Activated CD4-positive, alpha-beta T cell treated with anti-CD3 and anti-CD28 coated beads, Interleukin-2, amount 10 ng/mL, durations not matched to agents 24 days and 14 days (primary cell): Measurements from ENCODE around the gene AP2A1. TPM values are rescaled to one million over a fixed set of nuclear protein-coding genes. Genes with fewer than 3 reads are reported as not detected.
"Not testable (repeated sequence)": the region's sequence is repeated elsewhere in the genome, so short reads cannot be mapped to it uniquely, and the experiment has no call there.

ENCODE experiments used
- DNase-seq: peaks from one replicate; pipeline ENCODE4 v3.0.0; 2022
- H3K27ac Mint-ChIP-seq: one replicate; pipeline ENCODE4 v1.8.0; 2022; ENCODE audit warnings: mild to moderate bottlenecking, mixed read lengths
- H3K27me3 Mint-ChIP-seq: one replicate; pipeline ENCODE4 v1.8.0; 2022; ENCODE audit warnings: mixed read lengths
- H3K36me3 Mint-ChIP-seq: one replicate; pipeline ENCODE4 v1.8.0; 2022; ENCODE audit warnings: low read depth, mild to moderate bottlenecking, mixed read lengths
- H3K4me1 Mint-ChIP-seq: one replicate; pipeline ENCODE4 v1.8.0; 2021; ENCODE audit warnings: mixed read lengths
- H3K4me3 Mint-ChIP-seq: one replicate; pipeline ENCODE4 v1.8.0; 2022; ENCODE audit warnings: mild to moderate bottlenecking, moderate library complexity, mixed read lengths
- H3K9me3 Mint-ChIP-seq: one replicate; pipeline ENCODE4 v1.8.0; 2021; ENCODE audit warnings: mixed read lengths
- intact Hi-C: fragments of 100-400 bp; cut with micrococcal nuclease; formaldehyde crosslinking; loops from one replicate; pipeline ENCODE4 v1.15.1; 2023
- total RNA-seq: library from RNA; stranded (reverse); gene quantifications from 2 replicates; pipeline ENCODE4 v1.2.3, GENCODE V29; 2022

The AP2A1 gene
- 61.8 and 68.0 TPM in 2 replicates for total RNA-seq

DNA sequence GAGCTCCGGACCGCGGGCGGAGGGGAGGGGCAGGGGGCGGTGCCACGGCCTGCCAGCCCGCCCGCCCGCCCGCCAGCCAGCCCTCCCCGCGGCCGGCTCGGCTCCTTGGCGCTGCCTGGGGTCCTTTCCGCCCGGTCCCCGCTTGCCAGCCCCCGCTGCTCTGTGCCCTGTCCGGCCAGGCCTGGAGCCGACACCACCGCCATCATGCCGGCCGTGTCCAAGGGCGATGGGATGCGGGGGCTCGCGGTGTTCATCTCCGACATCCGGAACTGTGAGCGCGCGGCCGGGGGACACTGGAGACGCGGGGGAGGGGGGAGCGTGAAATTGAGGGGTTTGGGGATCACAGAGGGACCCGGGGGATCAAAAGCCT lies at the start of gene AP2A1:
Gene AP2A1, plus strand, starts transcription at position 72 of the 370 bp plus-strand sequence. Its CDS starts 133 bp downstream, at position 205.
- Mint-ChIP-seq H3K4me3 (peak within 1 kb of the TSS; percentile 91), H3K27me3 (no peaks in the 10 kb centered on the region), H3K36me3 (peaks cover 6% of the 10 kb centered on the region), H3K27ac (peak within 1 kb of the TSS; percentile 92), H3K4me1 (peaks cover 32% of the 10 kb centered on the region), H3K9me3 (no peaks in the 10 kb centered on the region)
- intact Hi-C loops: loop anchor here (1.0 to 5.0 kb wide), 7 partner anchors 46 to 176 kb away; partner anchors contain the start of genes CPT1C, FUZ, PRR12 and PTOV1
- no peak for DNase-seq

DNA sequence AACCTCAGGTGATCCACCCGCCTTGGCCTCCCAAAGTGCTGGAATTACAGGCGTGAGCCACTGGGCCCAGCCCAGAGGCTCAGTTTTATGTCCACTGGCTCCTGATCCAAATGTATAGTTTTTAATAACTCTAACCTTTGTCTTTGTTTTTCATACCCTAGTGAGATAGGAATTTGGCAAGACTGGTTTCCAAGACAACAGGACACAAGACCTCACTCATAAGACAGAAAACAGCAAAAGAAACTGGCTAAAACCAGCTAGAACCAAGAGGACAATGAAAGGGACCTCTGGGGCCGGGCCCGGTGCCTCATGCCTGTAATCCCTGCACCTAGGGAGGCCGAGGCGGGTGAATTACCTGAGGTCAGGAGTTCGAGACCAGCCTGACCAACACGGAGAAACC lies 48.3 kb upstream of the AP2A1 start:
- peak overlapping the region; percentile 35 for H3K4me3 Mint-ChIP-seq
- intact Hi-C loops: no loop called here
- H3K27ac Mint-ChIP-seq: no peak overlapping the region

DNA sequence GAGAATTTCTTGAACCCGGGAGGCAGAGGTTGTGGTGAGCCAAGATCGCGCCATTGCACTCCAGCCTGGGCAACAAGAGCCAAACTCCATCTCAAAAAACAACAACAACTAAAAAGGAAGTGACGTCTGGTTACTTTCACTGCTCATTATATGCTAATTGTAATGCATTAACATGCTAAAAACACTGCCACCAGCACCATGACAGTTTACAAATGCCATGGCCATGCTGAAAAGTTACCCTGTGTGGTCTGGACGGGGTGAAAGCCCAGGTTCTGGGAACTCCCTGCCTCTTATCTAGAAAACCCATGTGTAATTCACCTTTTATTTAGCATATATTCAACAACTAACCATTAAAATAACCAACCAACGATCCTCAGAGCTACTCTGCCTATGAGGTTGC lies 47.8 kb upstream of the AP2A1 start:
- Mint-ChIP-seq H3K36me3 (no peaks in the 10 kb centered on the region), H3K9me3 (no peaks in the 10 kb centered on the region), H3K27me3 (no peaks in the 10 kb centered on the region), H3K27ac (no peak overlapping the region), H3K4me3 (no peak overlapping the region), H3K4me1 (peaks cover 8% of the 10 kb centered on the region)
- intact Hi-C loops: no loop called here
- no peak for DNase-seq

More for the DNA sequence above, 48.3 kb upstream of the AP2A1 start:
- Mint-ChIP-seq H3K36me3 (no peaks in the 10 kb centered on the region), H3K4me1 (peaks cover 8% of the 10 kb centered on the region), H3K27me3 (no peaks in the 10 kb centered on the region), H3K9me3 (no peaks in the 10 kb centered on the region)
- no peak for DNase-seq

DNA sequence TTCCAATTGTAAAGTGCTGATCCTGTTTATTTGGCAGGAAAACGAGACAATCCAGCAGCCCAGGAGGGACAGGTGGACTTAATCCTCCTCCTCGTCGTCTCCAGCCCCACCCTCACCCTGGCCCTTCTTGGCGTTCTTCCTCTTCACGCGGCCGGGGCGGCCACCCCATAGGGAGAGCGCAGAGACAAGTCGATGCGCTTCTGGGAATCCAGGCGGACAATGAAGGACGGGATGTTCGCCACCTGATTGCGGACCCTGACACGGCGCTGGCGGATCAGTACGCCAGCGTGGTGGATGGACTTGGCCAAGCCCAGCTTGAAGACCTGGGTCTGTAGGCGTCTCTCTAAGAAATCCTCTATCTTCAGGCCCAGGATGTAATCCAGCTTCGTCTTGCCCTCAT lies 47.4 kb upstream of the AP2A1 start:
- H3K9me3 Mint-ChIP-seq, intact Hi-C loops, H3K4me1 Mint-ChIP-seq, H3K36me3 Mint-ChIP-seq, H3K4me3 Mint-ChIP-seq, H3K27me3 Mint-ChIP-seq, H3K27ac Mint-ChIP-seq, DNase-seq: not testable (repeated sequence)

DNA sequence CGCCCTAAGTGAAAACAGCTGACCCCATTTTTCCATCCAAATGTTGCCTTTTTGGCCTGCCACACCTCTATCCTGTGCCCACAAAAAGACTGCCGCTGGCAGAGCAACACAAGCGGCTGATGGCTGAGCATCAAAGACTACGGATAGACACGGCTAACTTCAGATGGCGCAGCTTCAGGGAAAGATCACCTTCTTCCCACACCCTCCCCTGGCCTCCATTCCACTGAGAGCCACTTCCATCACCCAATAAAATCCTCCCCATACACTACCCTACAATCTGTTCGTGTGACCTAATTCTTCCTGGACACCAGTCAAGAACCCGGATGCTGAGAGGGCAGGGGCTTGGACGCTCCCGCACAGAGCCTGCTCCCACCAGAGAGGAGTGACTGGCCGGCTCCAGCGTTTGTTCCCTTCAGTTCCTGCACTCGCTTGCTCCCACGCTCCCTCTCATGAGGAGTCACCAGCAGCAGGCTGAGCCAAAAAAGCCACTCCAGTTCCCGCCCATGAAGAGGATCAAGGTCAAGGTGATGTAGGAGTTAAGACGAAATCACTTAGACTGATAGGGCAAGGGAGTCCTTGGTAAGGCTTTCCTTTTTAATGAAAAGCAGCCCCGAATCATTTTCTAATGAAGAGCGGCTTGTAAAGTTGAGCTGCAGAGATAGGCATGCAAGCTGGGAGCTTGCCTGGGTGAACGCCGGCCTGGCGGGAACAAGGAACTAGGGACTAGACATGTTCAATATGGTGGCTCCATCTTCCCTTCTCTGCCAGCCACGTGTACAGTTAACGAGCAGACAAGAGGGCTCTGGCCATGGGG lies 39.4 kb upstream of the AP2A1 start:
- DNase-seq: no peak
- Mint-ChIP-seq H3K4me1 (no peaks in the 10 kb centered on the region), H3K27ac (no peak overlapping the region), H3K36me3 (no peaks in the 10 kb centered on the region), H3K9me3 (no peaks in the 10 kb centered on the region), H3K4me3 (no peak overlapping the region), H3K27me3 (no peaks in the 10 kb centered on the region)
- intact Hi-C loops: no loop called here

DNA sequence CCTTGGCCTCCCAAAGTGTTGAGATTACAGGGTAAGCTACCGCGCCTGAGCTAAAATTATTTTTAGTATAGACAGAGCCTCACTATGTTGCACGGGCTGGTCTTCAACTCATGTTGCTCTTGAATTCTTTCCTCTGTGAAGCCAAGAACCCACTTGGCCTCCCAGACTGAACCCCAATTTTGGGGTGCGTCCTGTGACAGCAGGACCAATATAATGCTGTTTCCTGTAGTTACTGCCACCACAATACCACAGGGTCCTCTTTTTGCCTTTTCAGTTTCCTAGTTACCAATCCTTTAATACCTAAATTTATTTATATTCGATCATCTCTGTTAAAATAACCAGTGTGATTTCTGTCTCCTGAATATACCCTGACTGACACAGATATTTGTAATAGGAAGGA lies 36.6 kb upstream of the AP2A1 start:
- intact Hi-C loops: no loop called here
- no peaks in the 10 kb centered on the region for H3K4me1 Mint-ChIP-seq
- DNase-seq: no peak
- no peak overlapping the region for H3K4me3 Mint-ChIP-seq
- no peaks in the 10 kb centered on the region for H3K27me3 Mint-ChIP-seq
- no peaks in the 10 kb centered on the region for H3K36me3 Mint-ChIP-seq
- no peaks in the 10 kb centered on the region for H3K9me3 Mint-ChIP-seq
- H3K27ac Mint-ChIP-seq: no peak overlapping the region

DNA sequence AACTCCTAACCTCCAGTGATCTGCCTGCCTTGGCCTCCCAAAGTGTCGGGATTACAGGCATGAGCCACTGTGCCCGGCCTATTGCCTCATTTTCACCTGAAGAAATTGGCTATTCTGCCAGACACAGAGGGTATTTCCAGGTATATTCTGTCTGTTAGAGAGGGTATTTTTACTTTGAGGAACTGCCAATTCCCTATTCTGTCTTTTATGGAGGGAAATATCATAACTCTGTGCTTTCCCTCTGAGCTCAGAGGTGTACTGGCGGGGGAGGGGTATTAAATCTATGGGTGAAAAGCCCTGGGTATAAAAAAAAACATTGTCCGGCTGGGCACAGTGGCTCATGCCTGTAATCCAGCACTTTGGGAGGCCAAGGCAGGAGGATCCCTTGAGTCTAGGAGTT lies 28.5 kb upstream of the AP2A1 start:
- no peak overlapping the region for H3K27ac Mint-ChIP-seq
- H3K36me3 Mint-ChIP-seq: no peaks in the 10 kb centered on the region
- H3K4me1 Mint-ChIP-seq: peaks cover 3% of the 10 kb centered on the region
- DNase-seq: no peak
- intact Hi-C loops: no loop called here
- H3K9me3 Mint-ChIP-seq: no peaks in the 10 kb centered on the region
- no peak overlapping the region for H3K4me3 Mint-ChIP-seq
- H3K27me3 Mint-ChIP-seq: no peaks in the 10 kb centered on the region

DNA sequence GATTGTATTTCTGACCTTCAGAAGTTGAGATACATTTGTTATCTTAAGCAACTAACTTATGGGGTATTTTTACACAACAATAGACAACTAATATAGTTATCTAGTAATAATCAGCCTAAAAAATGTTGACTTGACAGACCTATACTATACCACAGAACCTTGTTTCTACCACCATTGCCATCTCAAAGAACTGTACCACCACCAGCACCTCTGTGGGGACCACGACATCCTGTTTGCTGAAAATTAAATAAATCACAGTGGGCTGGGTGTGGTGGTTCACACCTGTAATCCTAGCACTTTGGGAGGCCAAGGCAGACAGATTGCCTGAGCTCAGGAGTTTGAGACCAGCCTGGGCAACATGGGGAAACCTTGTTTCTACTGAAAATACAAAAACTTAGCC lies 27.7 kb upstream of the AP2A1 start:
- Mint-ChIP-seq H3K27me3 (no peaks in the 10 kb centered on the region), H3K9me3 (no peaks in the 10 kb centered on the region), H3K27ac (no peak overlapping the region), H3K4me3 (no peak overlapping the region), H3K4me1 (peaks cover 3% of the 10 kb centered on the region), H3K36me3 (no peaks in the 10 kb centered on the region)
- DNase-seq: no peak
- intact Hi-C loops: no loop called here

DNA sequence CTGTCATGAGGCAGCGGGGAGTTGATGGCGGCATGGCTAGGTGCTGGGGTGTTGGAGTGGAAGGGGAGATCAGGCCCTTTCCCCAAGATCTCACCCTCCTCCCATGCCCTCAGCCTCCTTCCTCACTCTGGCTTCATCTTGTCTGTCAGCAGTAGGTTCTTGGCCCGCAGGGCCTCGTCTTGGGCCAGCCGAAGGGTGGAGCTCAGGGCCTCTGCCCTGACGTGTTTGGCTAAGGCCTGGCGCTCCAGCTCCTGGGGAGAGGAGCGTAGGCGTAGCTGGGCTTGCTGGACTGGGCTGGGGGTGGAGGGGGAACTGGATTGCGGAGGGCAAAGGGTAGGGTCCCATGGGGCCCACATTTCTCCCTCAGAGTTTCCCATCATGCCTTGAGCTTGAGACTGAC lies 26.9 kb upstream of the AP2A1 start:
- intact Hi-C loops: no loop called here
- no peak overlapping the region for H3K27ac Mint-ChIP-seq
- H3K27me3 Mint-ChIP-seq: no peaks in the 10 kb centered on the region
- no peaks in the 10 kb centered on the region for H3K9me3 Mint-ChIP-seq
- H3K36me3 Mint-ChIP-seq: no peaks in the 10 kb centered on the region
- DNase-seq: no peak
- H3K4me1 Mint-ChIP-seq: peaks cover 3% of the 10 kb centered on the region
- no peak overlapping the region for H3K4me3 Mint-ChIP-seq

DNA sequence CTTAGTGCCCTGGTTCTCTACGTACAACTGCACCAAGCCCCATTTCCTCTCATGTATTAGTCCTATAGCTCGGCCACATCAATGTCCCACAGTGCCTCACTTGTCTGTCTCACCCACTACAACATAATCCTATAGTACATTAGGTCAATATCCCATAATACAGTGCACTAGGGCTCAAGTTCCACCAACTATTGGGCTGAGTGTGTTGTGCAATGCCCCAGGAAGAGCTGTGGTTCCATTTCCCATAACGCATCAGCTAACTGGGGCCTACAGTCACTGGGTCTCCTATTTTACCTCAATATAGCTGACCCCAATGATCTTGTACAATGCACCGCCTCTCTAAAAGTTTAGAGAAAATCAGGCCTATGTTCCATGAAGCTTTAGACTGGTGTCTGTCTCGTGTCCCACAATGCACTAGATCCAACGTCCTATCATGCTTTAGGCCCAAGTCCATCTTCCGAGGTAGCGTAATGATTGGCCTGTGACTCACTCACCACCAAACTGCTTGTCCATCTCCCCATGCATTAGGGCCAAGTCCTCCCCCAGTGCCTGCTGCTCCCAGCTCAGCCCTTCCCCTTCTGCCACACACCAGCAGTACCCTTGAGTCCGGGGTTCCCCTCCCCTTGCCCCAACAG lies 25.5 kb upstream of the AP2A1 start:
- intact Hi-C loops: no loop called here
- Mint-ChIP-seq H3K27ac (no peak overlapping the region), H3K4me1 (peaks cover 3% of the 10 kb centered on the region), H3K9me3 (no peaks in the 10 kb centered on the region), H3K4me3 (no peak overlapping the region), H3K27me3 (no peaks in the 10 kb centered on the region), H3K36me3 (no peaks in the 10 kb centered on the region)
- no peak for DNase-seq

DNA sequence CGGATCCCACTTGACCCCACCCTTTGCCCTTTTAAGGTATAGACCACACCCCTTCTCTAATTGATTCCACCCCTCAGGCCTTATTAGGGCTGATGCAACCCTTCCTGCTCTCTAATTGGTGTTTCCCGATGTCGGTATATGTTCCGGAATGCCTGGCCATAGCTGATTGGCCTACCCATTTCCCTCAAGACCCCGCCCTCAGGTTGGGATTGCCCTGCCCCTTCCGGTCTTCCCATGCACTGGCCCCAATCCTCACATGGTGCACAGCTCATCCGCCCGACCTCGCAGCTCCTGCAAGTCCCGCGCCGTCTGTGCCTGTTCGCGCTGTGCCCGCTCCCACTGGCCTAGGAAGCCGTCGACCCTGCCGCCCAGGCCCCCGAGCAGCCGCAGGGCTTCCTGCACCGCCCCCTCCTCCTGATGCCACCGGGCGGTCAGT lies 21.8 kb upstream of the AP2A1 start:
- Mint-ChIP-seq H3K36me3 (peaks cover 2% of the 10 kb centered on the region), H3K9me3 (no peaks in the 10 kb centered on the region), H3K4me1 (no peaks in the 10 kb centered on the region), H3K4me3 (no peak overlapping the region), H3K27ac (no peak overlapping the region), H3K27me3 (no peaks in the 10 kb centered on the region)
- DNase-seq: no peak
- intact Hi-C loops: no loop called here

DNA sequence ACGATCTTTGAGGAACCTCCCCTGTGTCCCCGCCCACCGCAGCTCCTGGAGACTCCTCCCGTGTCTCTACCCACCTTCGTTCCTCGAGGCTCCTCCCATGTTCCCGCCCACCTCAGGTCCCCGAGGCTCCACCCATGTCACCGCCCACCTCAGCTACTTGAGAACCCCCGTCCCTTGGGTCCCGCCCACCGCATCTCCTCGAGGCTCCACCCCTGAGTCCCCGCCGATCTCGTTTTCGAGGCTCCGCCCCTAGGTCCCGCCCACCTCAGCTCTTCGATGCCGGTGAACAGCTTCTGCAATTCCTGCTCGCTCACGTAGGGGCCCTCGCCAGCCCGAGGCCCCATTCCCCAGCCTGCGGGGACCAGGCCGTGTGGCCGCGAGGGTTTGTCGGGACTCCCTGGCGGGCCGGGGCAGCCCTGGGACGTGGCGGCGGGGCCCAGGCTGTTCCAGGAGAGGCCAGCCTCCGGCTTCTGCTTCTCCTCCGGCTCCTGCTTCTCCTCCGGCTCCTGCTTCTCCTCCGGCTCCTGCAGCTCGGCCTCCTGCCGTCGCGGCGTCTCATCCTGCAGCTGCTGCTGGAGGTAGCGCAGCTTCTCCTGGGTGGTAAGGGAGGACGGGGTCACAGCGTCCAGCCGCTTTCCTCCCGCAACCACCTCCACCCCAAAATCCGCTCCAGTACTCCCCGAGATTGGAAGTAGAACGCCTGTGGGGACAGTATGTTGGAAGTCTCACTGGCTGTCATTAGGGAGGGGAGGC lies 20.4 kb upstream of the AP2A1 start:
- Mint-ChIP-seq H3K36me3 (peaks cover 2% of the 10 kb centered on the region), H3K27ac (no peak overlapping the region), H3K27me3 (no peaks in the 10 kb centered on the region), H3K4me3 (no peak overlapping the region), H3K4me1 (no peaks in the 10 kb centered on the region), H3K9me3 (no peaks in the 10 kb centered on the region)
- peak; percentile 80 for DNase-seq
- intact Hi-C loops: no loop called here

DNA sequence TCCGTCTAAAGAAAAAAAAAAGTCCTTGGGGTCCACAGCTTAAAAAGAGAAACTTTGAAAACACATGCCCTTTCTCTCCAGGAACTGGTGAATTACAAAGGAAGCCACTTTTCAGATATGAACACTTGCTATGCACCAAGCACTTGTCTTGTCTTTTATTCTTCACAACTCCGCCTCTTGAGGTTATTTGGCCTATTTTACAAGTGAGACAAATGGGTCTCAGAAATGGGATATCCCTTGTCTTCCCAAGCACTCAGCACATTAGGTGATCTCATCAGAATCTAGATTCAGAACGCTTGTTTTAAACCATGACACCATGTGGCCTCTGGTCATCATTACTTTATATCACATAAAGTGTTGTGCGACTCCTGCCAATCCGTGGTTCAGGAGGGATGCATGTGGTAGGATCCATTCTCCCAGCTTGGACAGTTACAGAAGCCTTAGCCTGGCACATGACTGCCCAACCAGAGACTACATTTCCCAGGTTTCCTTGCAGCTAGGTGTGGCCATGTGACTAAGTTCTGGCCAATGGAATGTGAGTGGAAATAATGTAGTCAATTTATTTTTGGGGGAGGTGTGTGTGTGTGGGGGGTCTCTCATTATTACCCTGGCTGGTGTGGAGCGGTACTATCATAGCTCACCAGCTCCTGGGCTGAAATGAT lies 17.6 kb upstream of the AP2A1 start:
- H3K4me3 Mint-ChIP-seq: no peak overlapping the region
- H3K9me3 Mint-ChIP-seq: no peaks in the 10 kb centered on the region
- H3K4me1 Mint-ChIP-seq: no peaks in the 10 kb centered on the region
- no peak for DNase-seq
- intact Hi-C loops: no loop called here
- peaks cover 2% of the 10 kb centered on the region for H3K36me3 Mint-ChIP-seq
- no peak overlapping the region for H3K27ac Mint-ChIP-seq
- no peaks in the 10 kb centered on the region for H3K27me3 Mint-ChIP-seq

DNA sequence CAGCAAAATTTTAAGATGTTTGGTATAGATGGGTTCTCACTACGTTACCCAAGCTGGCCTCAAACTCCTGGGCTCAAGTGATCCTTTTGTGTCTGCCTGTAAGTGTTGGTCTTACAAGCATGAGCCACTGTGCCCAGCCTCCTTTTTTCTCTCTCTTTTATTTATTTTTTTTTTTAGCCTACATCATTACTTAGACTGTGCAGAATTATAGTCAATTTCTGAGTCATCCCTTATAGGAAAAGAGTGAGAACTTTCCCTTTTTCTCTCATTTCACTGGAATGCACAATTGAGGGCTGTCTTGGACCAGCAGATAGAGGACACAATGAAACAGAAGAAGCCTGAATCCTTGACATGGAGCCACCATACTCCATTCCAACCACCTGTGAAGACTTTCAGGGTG lies 17.0 kb upstream of the AP2A1 start:
- DNase-seq: no peak
- Mint-ChIP-seq H3K27me3 (no peaks in the 10 kb centered on the region), H3K9me3 (peaks cover 4% of the 10 kb centered on the region), H3K27ac (no peak overlapping the region), H3K36me3 (peaks cover 2% of the 10 kb centered on the region), H3K4me1 (no peaks in the 10 kb centered on the region), H3K4me3 (no peak overlapping the region)
- intact Hi-C loops: no loop called here
